Smooth muscle cell (in vitro differentiated cells): Measurements from ENCODE around the gene RAB40C. TPM values are rescaled to one million over a fixed set of nuclear protein-coding genes. Genes with fewer than 3 reads are reported as not detected.

Experiments used
- DNase-seq: peaks from one replicate; lab custom pipeline; 2025; ENCODE audit not compliant: unreplicated experiment; lab: John Stamatoyannopoulos, UW
- H2AFZ ChIP-seq: fragments of 200-600 bp; sonication (generic); 2 replicates; pipeline ENCODE4 v1.6.0; 2016; ENCODE audit warnings: antibody characterized with exemption, low read depth, mild to moderate bottlenecking
- H3F3A ChIP-seq: fragments of 200-600 bp; sonication (generic); 2 replicates; pipeline ENCODE4 v1.6.0; 2017; ENCODE audit warnings: antibody characterized with exemption, low read depth
- H3K27ac ChIP-seq: fragments of 200-600 bp; sonication (generic); 2 replicates; pipeline ENCODE4 v1.5.1; 2016; ENCODE audit warnings: low read depth, mild to moderate bottlenecking
- H3K27me3 ChIP-seq: fragments of 200-600 bp; sonication (generic); 2 replicates; pipeline ENCODE4 v1.6.1; 2016; ENCODE audit warnings: low read depth, mild to moderate bottlenecking
- H3K36me3 ChIP-seq: fragments of 200-600 bp; sonication (generic); 2 replicates; pipeline ENCODE4 v1.5.1; 2016; ENCODE audit warnings: low read depth
- H3K4me1 ChIP-seq: fragments of 200-600 bp; sonication (generic); 2 replicates; pipeline ENCODE4 v1.5.1; 2016; ENCODE audit warnings: low read depth
- H3K4me2 ChIP-seq: fragments of 200-600 bp; sonication (generic); 2 replicates; pipeline ENCODE4 v1.6.0; 2016; ENCODE audit warnings: mild to moderate bottlenecking
- H3K4me3 ChIP-seq: fragments of 200-600 bp; sonication (generic); 2 replicates; pipeline ENCODE4 v1.5.1; 2016; ENCODE audit warnings: mild to moderate bottlenecking
- H3K79me2 ChIP-seq: fragments of 200-600 bp; sonication (generic); 2 replicates; pipeline ENCODE4 v1.6.0; 2016; ENCODE audit warnings: low read depth, mild to moderate bottlenecking
- H3K9ac ChIP-seq: fragments of 200-600 bp; sonication (generic); 2 replicates; pipeline ENCODE4 v1.6.0; 2016; ENCODE audit warnings: low read depth
- H3K9me3 ChIP-seq: fragments of 200-600 bp; sonication (generic); replicated peaks from 2 replicates; pipeline ENCODE4 v1.5.1; 2016; ENCODE audit warnings: low read depth
- H4K20me1 ChIP-seq: fragments of 200-600 bp; sonication (generic); 2 replicates; pipeline ENCODE4 v1.6.0; 2016; ENCODE audit warnings: low read depth
- CTCF ChIP-seq: fragments of 200-600 bp; sonication (generic); IDR thresholded peaks from 2 replicates; pipeline ENCODE4 v1.5.1; 2017; ENCODE audit warnings: borderline replicate concordance, mild to moderate bottlenecking, antibody characterized with exemption; ENCODE audit not compliant: insufficient read depth, poor library complexity, severe bottlenecking
- WGBS: methylation state at CpG from one replicate; pipeline ENCODE4 v1.1.7; 2016; ENCODE audit warnings: low lambda C conversion rate; 5-methylcytosine and 5-hydroxymethylcytosine counted together
- polyA plus RNA-seq: library from polyadenylated mRNA; unstranded; fragments of >200 nt; fragmentation: Nextera tagmentation; extraction: Ambion mirVana; gene quantifications from 2 replicates; pipeline ENCODE4 v1.2.1, GENCODE V29; 2016
- total RNA-seq: library from RNA; depleted of rRNA; stranded (reverse); fragments of >200 nt; gene quantifications from 2 replicates; pipeline ENCODE4 v1.2.3, GENCODE V29; 2014

The RAB40C gene
- total and polyA plus RNA-seq, 2 experiments from 2014 or later, result 21.2 to 28.3 TPM

GRCh38 chr16:560204-560700 lies 29.6 kb upstream of the RAB40C start, which contains the start of gene PRR35:
PRR35 (plus strand) TSS chr16:560394; CDS start chr16:563295, 2,901 bp downstream.
- Histone ChIP-seq H3K36me3 (no peaks in the 10 kb centered on the region), H3K9ac (no peak within 1 kb of the TSS), H3K9me3 (no peaks in the 10 kb centered on the region), H3K79me2 (no peaks in the 10 kb centered on the region), H3K27ac (no peak within 1 kb of the TSS), H2AFZ (no peak within 1 kb of the TSS), H4K20me1 (no peaks in the 10 kb centered on the region), H3K4me1 (peaks cover under 1% of the 10 kb centered on the region), H3F3A (no peaks in the 10 kb centered on the region), H3K27me3 (peaks cover 41% of the 10 kb centered on the region), H3K4me3 (no peak within 1 kb of the TSS), H3K4me2 (no peak within 1 kb of the TSS)
- 0% methylated on average over 3 of the region's 84 CpGs for WGBS
- DNase-seq, result no peak
- no peak for TF ChIP-seq CTCF

GRCh38 chr16:560701-561412 lies 29.0 kb upstream of the RAB40C start:
- no peaks in the 10 kb centered on the region for H3K36me3 ChIP-seq
- WGBS, result 70% methylated on average over 27 of the region's 54 CpGs
- no peak overlapping the region for H3K4me3 ChIP-seq
- H2AFZ ChIP-seq, result no peak overlapping the region
- no peak overlapping the region for H3K27ac ChIP-seq
- no peaks in the 10 kb centered on the region for H3K9me3 ChIP-seq
- H3K27me3 ChIP-seq, result peaks cover 41% of the 10 kb centered on the region
- H3F3A ChIP-seq, result no peaks in the 10 kb centered on the region
- no peaks in the 10 kb centered on the region for H3K79me2 ChIP-seq
- H3K4me1 ChIP-seq, result peaks cover 6% of the 10 kb centered on the region
- no peak for TF ChIP-seq CTCF
- no peak overlapping the region for H3K9ac ChIP-seq
- H4K20me1 ChIP-seq, result no peaks in the 10 kb centered on the region
- no peak for DNase-seq
- no peak overlapping the region for H3K4me2 ChIP-seq

DNA sequence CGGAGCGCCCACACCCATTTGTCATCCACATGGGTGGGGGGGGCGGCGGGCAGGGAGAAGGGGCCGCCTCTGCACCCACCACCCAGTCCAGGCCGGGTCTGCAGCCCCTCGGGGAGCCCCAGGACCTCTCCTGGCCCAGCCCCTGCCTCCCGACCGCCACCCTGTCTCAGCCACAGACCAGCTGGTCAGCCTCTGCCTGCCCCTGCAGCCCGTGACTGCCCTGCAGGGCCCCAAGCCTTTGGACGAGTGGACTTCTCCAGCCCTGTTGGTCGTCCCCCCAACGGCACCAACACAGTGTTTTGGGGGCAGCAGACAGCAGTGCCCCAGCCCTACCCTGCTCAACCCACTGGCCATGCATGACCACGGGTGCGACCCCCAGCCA lies 28.5 kb upstream of the RAB40C start:
- Histone ChIP-seq H3K27ac (no peak overlapping the region), H3K79me2 (no peaks in the 10 kb centered on the region), H3F3A (no peaks in the 10 kb centered on the region), H3K27me3 (peaks cover 41% of the 10 kb centered on the region), H3K4me2 (no peak overlapping the region), H3K4me1 (peaks cover 12% of the 10 kb centered on the region), H4K20me1 (no peaks in the 10 kb centered on the region), H3K9me3 (no peaks in the 10 kb centered on the region), H3K9ac (no peak overlapping the region), H3K4me3 (no peak overlapping the region), H2AFZ (no peak overlapping the region), H3K36me3 (no peaks in the 10 kb centered on the region)
- DNase-seq, result no peak
- 88% methylated on average over 14 of the region's 15 CpGs for WGBS
- no peak for TF ChIP-seq CTCF
